Measurements from ENCODE around the gene TBC1D9B.
A peak's percentile ranks its signal among the peaks of the same experiment; 100 is the strongest.

TBC1D9B gene

DNA sequence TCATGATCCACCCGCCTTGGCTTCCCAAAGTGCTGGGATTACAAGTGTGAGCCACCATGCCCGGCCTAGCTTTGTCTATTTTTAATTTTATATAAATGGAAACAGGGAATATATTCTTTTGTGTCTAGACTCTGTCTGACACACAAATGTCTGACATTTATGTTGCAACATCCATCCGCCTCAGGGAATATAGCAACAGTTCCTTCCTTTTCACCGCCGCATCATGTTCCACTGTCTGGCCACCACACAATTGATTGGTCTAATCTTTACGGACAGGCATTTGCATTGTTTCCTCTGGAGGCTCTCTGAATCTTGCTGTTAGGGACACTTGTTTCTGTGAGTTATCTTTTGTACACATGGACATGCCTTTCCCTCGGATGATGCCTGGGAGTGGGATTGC, 20.1 kb upstream of the TBC1D9B start:
- no peak for TF ChIP-seq EZH2phosphoT487 (IDR thresholded peaks at IDR 0.05; ENCODE audit: borderline replicate concordance, low read length)
- TF ChIP-seq, protein P1, sequence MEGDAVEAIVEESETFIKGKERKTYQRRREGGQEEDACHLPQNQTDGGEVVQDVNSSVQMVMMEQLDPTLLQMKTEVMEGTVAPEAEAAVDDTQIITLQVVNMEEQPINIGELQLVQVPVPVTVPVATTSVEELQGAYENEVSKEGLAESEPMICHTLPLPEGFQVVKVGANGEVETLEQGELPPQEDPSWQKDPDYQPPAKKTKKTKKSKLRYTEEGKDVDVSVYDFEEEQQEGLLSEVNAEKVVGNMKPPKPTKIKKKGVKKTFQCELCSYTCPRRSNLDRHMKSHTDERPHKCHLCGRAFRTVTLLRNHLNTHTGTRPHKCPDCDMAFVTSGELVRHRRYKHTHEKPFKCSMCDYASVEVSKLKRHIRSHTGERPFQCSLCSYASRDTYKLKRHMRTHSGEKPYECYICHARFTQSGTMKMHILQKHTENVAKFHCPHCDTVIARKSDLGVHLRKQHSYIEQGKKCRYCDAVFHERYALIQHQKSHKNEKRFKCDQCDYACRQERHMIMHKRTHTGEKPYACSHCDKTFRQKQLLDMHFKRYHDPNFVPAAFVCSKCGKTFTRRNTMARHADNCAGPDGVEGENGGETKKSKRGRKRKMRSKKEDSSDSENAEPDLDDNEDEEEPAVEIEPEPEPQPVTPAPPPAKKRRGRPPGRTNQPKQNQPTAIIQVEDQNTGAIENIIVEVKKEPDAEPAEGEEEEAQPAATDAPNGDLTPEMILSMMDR (IDR thresholded peaks at IDR 0.05; ENCODE audit: low read depth, low read length, poor library complexity, severe bottlenecking): no peak
- Histone ChIP-seq H3K9me2 (replicated peaks; ENCODE audit: control insufficient read depth, low read length) (no peaks in the 10 kb centered on the region), H3F3A (ENCODE audit: control insufficient read depth, insufficient read depth) (no peaks in the 10 kb centered on the region), H3K79me2 (ENCODE audit: control insufficient read depth, low read length) (no peaks in the 10 kb centered on the region), H3K4me2 (ENCODE audit: low read length) (no peak overlapping the region), H4K20me1 (ENCODE audit: control insufficient read depth, insufficient read depth, low read depth, low read length) (no peaks in the 10 kb centered on the region), H3K27ac (ENCODE audit: low read depth, low read length) (no peak overlapping the region), H3K36me3 (ENCODE audit: control insufficient read depth, low read length) (no peaks in the 10 kb centered on the region), H3K4me3 (ENCODE audit: low read length) (no peak overlapping the region), H3K9me3 (ENCODE audit: control insufficient read depth, insufficient read depth, low read length) (no peaks in the 10 kb centered on the region), H3K27me3 (ENCODE audit: control insufficient read depth, low read length) (peaks cover 3% of the 10 kb centered on the region; the same call in 1 of the 2 replicates), H3K4me1 (ENCODE audit: control insufficient read depth, low read length) (peaks cover 11% of the 10 kb centered on the region)

DNA sequence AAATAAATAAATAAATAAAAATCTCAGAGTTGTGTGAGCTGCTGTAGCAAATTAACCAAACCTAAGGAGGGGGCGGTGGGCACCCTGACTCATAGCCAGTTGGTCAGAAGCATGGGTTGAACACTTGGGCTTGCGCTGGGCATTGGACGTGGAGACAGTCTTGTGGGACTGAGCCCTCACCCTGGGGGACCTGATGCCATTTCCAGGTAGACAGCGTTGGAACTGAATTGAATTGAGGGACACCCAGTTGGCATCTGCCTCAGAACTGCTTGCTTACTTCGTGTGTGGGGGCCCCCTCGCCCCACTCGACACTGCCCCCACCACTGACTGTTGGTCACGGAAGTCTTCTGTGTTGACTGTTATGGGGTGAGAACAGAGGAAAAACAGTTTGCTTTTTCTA, 19.0 kb upstream of the TBC1D9B start:
- H3K9me2 ChIP-seq (replicated peaks; ENCODE audit: control insufficient read depth, low read length): no peaks in the 10 kb centered on the region
- TF ChIP-seq EZH2phosphoT487 (IDR thresholded peaks at IDR 0.05; ENCODE audit: borderline replicate concordance, low read length): no peak
- TF ChIP-seq, protein P1 (IDR thresholded peaks at IDR 0.05; ENCODE audit: low read depth, low read length, poor library complexity, severe bottlenecking): no peak
- no peak overlapping the region for H3K4me3 ChIP-seq (ENCODE audit: low read length)
- H3K36me3 ChIP-seq (ENCODE audit: control insufficient read depth, low read length): no peaks in the 10 kb centered on the region
- H3K79me2 ChIP-seq (ENCODE audit: control insufficient read depth, low read length): no peaks in the 10 kb centered on the region
- H3K27ac ChIP-seq (ENCODE audit: low read depth, low read length): no peak overlapping the region
- no peaks in the 10 kb centered on the region for H3K9me3 ChIP-seq (ENCODE audit: control insufficient read depth, insufficient read depth, low read length)
- H3K27me3 ChIP-seq (ENCODE audit: control insufficient read depth, low read length): no peaks in the 10 kb centered on the region; the same call in 1 of the 2 replicates
- H3K4me2 ChIP-seq (ENCODE audit: low read length): no peak overlapping the region
- peaks cover 15% of the 10 kb centered on the region for H3K4me1 ChIP-seq (ENCODE audit: control insufficient read depth, low read length)
- no peaks in the 10 kb centered on the region for H4K20me1 ChIP-seq (ENCODE audit: control insufficient read depth, insufficient read depth, low read depth, low read length)
- no peaks in the 10 kb centered on the region for H3F3A ChIP-seq (ENCODE audit: control insufficient read depth, insufficient read depth)

DNA sequence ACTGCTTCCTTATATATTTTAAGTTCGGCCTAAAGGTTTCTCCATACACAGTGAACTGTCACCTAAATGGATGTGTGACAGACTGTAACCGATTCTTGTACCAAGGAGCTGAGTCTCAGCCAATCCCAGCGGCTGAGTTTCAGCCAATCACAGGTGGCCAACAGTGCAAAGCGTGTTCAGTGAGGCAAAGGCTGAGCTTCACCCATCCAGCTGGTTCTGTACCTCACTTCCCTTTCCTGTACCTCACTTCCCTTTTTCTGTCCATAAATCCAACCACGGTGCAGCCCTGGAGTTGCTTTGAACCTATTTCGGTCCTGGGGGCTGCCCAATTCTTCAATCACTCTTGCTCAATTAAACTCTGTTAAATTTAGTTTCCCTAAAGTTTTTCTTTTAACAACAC, 15.7 kb upstream of the TBC1D9B start:
- no peak for TF ChIP-seq EZH2phosphoT487 (IDR thresholded peaks at IDR 0.05; ENCODE audit: borderline replicate concordance, low read length)
- TF ChIP-seq, protein P1 (IDR thresholded peaks at IDR 0.05; ENCODE audit: low read depth, low read length, poor library complexity, severe bottlenecking): no peak
- Histone ChIP-seq H3K4me2 (ENCODE audit: low read length) (peak overlapping the region; percentile 14), H3K36me3 (ENCODE audit: control insufficient read depth, low read length) (no peaks in the 10 kb centered on the region)

More for the DNA sequence above, 15.7 kb upstream of the TBC1D9B start:
- peak overlapping the region; percentile 27 for H3K4me3 ChIP-seq (ENCODE audit: low read length)
- H3K27ac ChIP-seq (ENCODE audit: low read depth, low read length): peak overlapping the region; percentile 39
- H3K27me3 ChIP-seq (ENCODE audit: control insufficient read depth, low read length): no peaks in the 10 kb centered on the region
- H3K79me2 ChIP-seq (ENCODE audit: control insufficient read depth, low read length): no peaks in the 10 kb centered on the region
- H3F3A ChIP-seq (ENCODE audit: control insufficient read depth, insufficient read depth): no peaks in the 10 kb centered on the region; the same call in 1 of the 2 replicates
- no peaks in the 10 kb centered on the region for H4K20me1 ChIP-seq (ENCODE audit: control insufficient read depth, insufficient read depth, low read depth, low read length)
- H3K9me2 ChIP-seq (replicated peaks; ENCODE audit: control insufficient read depth, low read length): no peaks in the 10 kb centered on the region
- H3K9me3 ChIP-seq (ENCODE audit: control insufficient read depth, insufficient read depth, low read length): no peaks in the 10 kb centered on the region
- H3K4me1 ChIP-seq (ENCODE audit: control insufficient read depth, low read length): peaks cover 19% of the 10 kb centered on the region

All from DOHH2 (cell line).